ENCODE results near the gene FOSL1.

DNA sequence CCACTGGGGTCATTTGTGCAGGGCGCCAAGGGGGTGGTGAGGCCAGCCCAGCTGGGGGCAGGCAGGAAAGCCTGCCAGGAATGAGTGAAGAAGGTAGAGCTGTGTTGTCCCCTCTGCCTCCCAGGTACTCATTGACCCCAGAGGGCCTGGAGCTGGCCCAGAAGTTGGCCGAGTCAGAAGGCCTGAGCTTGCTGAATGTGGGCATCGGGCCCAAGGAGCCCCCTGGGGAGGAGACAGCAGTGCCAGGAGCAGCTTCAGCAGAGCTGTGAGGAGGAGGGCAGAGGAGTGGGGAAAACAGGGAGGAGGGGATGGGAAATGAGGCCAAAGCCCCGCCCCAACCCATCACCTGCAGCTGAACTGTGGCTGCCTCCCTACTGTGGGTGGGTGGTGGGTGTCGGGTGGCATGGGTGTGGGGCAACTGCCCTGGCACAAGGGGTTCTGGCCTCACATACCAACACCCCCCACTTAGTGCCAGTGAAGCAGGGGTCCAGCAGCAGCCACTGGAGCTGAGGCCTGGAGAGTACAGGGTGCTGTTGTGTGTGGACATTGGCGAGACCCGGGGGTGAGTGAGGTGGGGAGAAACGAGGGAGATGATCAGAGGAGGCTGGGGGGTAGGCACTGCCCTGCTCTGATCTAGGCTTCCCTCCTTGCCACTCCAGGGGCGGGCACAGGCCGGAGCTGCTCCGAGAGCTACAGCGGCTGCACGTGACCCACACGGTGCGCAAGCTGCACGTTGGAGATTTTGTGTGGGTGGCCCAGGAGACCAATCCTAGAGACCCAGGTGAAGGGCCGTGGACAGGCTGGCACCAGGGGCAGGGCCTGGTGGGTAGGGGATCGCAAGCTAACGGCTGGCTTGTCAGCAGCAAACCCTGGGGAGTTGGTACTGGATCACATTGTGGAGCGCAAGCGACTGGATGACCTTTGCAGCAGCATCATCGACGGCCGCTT, 37.0 kb downstream of the FOSL1 start:
- TF ChIP-seq, protein P1, sequence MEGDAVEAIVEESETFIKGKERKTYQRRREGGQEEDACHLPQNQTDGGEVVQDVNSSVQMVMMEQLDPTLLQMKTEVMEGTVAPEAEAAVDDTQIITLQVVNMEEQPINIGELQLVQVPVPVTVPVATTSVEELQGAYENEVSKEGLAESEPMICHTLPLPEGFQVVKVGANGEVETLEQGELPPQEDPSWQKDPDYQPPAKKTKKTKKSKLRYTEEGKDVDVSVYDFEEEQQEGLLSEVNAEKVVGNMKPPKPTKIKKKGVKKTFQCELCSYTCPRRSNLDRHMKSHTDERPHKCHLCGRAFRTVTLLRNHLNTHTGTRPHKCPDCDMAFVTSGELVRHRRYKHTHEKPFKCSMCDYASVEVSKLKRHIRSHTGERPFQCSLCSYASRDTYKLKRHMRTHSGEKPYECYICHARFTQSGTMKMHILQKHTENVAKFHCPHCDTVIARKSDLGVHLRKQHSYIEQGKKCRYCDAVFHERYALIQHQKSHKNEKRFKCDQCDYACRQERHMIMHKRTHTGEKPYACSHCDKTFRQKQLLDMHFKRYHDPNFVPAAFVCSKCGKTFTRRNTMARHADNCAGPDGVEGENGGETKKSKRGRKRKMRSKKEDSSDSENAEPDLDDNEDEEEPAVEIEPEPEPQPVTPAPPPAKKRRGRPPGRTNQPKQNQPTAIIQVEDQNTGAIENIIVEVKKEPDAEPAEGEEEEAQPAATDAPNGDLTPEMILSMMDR (IDR thresholded peaks at IDR 0.05; ENCODE audit: low read depth, low read length, missing input control) = no peak
- TF ChIP-seq, protein P2, sequence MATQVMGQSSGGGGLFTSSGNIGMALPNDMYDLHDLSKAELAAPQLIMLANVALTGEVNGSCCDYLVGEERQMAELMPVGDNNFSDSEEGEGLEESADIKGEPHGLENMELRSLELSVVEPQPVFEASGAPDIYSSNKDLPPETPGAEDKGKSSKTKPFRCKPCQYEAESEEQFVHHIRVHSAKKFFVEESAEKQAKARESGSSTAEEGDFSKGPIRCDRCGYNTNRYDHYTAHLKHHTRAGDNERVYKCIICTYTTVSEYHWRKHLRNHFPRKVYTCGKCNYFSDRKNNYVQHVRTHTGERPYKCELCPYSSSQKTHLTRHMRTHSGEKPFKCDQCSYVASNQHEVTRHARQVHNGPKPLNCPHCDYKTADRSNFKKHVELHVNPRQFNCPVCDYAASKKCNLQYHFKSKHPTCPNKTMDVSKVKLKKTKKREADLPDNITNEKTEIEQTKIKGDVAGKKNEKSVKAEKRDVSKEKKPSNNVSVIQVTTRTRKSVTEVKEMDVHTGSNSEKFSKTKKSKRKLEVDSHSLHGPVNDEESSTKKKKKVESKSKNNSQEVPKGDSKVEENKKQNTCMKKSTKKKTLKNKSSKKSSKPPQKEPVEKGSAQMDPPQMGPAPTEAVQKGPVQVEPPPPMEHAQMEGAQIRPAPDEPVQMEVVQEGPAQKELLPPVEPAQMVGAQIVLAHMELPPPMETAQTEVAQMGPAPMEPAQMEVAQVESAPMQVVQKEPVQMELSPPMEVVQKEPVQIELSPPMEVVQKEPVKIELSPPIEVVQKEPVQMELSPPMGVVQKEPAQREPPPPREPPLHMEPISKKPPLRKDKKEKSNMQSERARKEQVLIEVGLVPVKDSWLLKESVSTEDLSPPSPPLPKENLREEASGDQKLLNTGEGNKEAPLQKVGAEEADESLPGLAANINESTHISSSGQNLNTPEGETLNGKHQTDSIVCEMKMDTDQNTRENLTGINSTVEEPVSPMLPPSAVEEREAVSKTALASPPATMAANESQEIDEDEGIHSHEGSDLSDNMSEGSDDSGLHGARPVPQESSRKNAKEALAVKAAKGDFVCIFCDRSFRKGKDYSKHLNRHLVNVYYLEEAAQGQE (IDR thresholded peaks at IDR 0.05) = no peak
- no peak for TF ChIP-seq SP1 (IDR thresholded peaks at IDR 0.05)
- no peak for TF ChIP-seq FOXA1 (IDR thresholded peaks at IDR 0.05)
- no peak for TF ChIP-seq JUND (IDR thresholded peaks at IDR 0.05)
- TF ChIP-seq RAD21 (IDR thresholded peaks at IDR 0.05) = no peak
- TF ChIP-seq, protein P3, sequence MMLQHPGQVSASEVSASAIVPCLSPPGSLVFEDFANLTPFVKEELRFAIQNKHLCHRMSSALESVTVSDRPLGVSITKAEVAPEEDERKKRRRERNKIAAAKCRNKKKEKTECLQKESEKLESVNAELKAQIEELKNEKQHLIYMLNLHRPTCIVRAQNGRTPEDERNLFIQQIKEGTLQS (IDR thresholded peaks at IDR 0.05) = no peak
- TF ChIP-seq, protein P4, sequence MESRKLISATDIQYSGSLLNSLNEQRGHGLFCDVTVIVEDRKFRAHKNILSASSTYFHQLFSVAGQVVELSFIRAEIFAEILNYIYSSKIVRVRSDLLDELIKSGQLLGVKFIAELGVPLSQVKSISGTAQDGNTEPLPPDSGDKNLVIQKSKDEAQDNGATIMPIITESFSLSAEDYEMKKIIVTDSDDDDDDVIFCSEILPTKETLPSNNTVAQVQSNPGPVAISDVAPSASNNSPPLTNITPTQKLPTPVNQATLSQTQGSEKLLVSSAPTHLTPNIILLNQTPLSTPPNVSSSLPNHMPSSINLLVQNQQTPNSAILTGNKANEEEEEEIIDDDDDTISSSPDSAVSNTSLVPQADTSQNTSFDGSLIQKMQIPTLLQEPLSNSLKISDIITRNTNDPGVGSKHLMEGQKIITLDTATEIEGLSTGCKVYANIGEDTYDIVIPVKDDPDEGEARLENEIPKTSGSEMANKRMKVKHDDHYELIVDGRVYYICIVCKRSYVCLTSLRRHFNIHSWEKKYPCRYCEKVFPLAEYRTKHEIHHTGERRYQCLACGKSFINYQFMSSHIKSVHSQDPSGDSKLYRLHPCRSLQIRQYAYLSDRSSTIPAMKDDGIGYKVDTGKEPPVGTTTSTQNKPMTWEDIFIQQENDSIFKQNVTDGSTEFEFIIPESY (IDR thresholded peaks at IDR 0.05) = no peak
- no peak for TF ChIP-seq GABPA (IDR thresholded peaks at IDR 0.05 in 1 of 2, conservative IDR thresholded peaks at IDR 0.05 in 1 of 2)
- TF ChIP-seq TAF1 (conservative IDR thresholded peaks at IDR 0.05) = no peak
- no peak for TF ChIP-seq NR2F2 (IDR thresholded peaks at IDR 0.05)
- TF ChIP-seq, protein P5, sequence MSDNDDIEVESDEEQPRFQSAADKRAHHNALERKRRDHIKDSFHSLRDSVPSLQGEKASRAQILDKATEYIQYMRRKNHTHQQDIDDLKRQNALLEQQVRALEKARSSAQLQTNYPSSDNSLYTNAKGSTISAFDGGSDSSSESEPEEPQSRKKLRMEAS (IDR thresholded peaks at IDR 0.05) = no peak
- TF ChIP-seq YY1 (IDR thresholded peaks at IDR 0.05) = no peak

All from liver (tissue), 3 donors.